Fibroblast of upper back skin (primary cell): ENCODE data around the gene PPP2R5C.

ENCODE experiments used
- DNase-seq: peaks from one replicate; pipeline ENCODE4 v3.0.0-alpha.2; 2013

PPP2R5C gene

DNA sequence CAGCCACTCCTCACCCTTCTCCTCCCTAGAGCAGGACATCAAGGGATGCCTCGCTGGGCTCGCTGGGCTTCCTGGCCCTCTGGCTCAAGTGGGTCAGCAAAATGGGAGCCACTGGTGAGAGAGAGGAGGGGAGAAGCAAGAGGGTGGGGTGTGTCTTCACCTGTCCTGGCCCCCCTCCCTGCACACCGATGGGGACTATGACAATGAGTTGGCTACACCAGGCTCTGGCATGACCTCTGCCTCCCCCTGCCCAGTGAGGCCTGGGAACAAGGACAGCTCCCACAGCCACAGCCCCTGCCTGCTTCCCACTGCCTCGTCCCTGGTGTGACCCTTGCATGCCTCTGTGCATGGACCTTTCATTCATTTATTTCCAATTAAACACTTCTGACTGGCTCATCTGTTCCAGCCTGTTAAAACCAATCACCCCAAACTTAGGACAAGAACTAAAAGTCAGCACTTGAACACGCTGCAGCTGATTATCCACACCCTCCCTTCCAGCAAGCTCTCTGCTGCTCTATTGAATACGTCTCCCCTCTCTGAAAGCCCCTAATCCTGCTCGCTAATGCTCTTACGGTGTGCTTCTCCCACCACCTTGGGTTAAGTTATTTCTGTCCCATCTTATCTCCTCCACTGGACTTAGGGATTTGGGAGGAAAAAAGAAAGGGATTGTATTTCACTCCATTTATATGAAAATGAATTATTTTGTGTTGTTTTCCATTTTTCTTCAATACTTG lies 5.8 kb upstream of the PPP2R5C start:
- DNase-seq: no peak

DNA sequence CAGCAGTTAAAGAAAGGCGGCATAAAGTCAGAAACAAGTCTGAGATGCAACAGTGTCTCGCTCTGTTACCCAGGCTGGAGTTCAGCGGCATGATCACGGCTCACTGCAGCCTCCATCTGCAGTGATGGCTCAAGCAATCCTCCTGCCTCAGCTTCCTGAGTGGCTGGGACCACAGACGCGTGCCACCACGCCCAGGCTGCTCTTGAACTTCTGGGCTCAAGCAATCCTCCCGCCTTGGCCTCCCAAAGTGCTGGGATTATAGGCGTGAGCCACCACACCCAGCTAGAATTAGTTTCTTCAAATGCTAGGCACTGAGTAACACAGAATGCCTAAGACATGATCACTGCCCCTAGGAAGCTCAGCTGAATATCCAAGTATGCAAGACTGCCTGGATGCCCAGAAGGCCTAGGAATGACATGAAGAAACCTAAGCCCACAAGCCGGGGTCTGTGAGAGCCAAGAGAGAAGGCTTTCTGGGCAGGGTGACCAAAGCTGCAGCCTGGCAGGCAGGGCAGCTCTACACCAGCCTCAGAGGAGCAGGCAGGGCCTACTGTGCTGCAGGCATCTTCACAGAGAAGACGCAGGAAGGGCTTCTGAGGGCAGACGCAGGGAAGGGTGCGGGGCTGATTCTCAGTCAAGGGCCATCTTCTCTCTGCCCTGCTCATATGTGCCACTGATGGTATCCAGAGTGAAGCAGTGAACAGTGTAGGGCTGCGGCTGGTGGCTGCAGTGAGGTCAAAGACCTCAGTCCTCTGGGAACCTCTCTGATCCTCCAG lies 4.3 kb upstream of the PPP2R5C start:
- DNase-seq: no peak

DNA sequence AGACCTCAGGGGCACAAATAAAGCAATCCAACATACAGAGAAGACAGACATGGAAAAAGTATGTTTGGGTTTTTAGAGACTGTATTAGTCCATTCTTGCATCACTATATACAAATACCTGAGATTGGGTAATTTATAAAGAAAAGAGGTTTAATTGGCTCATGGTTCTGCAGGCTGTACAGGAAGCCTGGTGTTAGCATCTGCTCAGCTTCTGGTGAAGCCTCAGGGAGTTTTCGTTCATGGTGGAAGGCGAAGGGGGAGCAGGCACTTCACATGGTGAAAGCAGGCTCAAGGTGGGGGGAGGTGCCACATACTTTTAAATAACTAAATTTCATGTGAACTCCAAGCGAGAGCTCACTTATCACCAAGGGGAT lies 3.7 kb upstream of the PPP2R5C start:
- DNase-seq: no peak

DNA sequence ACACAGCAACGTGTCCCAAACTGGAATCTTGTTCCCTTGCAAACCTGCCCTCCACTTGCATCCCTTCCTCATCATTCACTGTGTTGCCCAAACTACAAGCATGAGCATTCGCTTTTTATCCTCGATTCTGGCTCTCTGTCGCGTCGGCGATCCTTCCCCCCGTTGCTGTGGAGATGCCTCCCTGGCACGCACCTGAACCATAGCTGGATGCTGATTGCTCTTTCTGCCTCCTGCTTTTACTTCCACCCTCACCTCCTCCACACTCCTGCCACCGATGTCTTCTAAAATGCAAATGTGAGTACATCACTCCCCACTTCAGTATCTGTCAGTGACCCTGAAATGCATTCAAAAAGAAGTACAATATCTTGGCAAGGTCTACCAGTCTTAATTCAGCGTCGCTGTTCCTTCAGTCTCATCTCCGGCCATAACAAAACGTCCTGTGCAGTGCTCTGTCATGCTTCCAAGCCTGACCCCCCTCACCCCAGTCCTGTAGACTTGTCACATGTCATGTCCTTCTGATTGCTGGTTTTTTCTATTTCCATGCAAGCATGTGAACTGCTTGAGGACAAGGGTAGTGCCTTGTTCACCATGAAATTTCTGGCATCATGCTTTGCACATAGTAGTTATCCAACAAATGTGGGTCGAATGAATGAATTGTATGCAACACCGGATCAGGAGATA lies 2.5 kb upstream of the PPP2R5C start:
- DNase-seq: no peak

DNA sequence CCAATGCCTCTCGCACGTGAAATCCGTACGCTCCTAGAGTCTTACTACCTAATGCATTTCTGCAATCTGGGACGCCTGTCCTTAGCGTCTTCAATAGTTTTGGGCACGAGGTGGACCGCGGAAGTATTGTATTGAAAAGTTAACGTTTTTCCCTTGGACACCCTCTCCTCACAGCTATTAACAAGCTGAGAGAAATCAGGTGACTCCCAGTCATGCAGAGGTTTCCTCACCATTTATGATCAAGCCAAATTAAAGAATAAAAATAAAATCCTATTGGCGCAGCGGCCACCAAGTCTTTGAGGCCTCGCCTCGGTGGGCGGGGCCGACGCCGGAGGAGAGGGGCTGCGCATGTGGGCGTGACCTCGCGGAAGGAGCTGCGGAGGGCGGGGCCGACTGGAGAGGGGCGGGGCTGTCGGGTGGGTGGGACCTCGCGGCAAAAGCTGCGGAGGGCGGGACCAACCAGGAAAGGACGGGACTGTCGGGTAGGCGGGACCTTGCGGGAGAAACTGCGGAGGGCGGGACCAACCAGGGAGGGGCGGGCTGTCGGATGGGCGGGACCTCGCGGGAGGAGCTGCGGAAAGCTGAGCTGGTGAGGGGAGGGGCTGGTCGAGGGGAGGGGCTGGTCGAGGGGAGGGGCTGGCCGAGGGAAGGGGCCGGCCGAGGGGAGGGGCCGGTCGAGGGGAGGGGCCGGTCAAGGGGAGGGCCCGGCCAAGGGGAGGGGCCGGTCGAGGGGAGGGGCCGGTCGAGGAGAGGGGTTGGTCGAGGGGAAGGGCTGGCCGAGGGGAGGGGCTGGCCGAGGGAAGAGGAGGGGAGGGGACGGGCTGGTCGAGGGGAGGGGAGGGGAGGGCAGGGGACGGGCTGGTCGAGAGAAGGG lies 1.1 kb upstream of the PPP2R5C start:
- peak; percentile 98 for DNase-seq

DNA sequence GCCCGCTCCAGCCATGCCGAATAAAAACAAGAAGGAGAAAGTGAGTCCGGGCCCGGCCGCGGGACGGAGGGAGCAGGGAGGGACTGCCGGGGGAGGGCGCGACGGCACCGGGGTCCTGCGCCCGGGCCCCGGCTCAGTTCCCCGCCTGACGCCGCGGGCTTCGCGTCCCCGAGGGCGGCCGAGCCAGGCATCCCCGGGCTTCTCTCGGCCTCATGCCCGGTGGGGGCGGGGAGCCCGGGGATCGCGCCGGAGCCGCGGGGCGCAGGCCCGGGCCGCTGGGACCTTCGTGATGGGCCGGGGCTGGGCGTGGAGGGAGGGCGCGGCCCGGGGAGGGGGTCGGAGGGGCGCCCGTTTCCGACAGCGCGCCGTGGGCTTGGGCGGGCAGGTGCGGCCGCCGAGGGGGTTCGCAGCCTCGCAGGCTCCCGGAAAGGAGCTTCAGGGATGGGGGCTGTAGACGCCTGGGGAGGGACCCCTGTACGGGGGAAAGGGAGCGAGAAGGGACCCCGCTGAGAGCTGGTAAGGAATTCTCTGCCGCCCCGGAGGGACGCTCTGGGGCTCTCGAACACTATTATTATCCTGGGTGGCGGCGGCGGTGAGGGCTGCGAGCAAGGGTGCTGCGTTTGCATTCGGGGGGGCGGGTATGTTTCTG lies 496 bp downstream of the PPP2R5C start:
- peak; percentile 9 for DNase-seq

DNA sequence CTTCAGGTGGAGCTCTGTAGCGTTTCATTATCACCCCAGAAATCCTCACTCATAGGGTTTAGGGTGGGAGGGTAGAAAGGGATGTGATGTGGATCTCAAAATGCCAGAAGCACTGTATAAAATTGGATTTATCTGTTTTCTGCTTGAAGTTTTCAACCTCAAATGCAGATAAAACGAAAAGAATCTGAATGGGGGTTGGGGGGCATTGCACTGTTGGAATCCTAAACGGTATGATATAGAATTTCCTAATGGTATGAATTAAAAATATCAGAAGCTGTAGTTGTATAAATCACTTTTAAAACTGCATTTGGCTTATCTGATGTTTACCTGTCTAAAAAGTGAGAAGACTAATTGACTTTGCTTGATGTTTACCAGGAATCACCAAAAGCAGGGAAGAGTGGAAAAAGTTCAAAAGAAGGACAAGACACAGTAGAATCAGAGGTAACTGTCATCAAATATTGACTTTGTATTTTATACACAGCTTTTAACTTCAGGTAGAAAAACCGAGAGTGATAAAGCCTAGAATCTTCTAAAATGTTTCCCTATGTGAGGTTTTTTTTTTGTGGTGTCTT lies 1.1 kb downstream of the PPP2R5C start:
- no peak for DNase-seq

DNA sequence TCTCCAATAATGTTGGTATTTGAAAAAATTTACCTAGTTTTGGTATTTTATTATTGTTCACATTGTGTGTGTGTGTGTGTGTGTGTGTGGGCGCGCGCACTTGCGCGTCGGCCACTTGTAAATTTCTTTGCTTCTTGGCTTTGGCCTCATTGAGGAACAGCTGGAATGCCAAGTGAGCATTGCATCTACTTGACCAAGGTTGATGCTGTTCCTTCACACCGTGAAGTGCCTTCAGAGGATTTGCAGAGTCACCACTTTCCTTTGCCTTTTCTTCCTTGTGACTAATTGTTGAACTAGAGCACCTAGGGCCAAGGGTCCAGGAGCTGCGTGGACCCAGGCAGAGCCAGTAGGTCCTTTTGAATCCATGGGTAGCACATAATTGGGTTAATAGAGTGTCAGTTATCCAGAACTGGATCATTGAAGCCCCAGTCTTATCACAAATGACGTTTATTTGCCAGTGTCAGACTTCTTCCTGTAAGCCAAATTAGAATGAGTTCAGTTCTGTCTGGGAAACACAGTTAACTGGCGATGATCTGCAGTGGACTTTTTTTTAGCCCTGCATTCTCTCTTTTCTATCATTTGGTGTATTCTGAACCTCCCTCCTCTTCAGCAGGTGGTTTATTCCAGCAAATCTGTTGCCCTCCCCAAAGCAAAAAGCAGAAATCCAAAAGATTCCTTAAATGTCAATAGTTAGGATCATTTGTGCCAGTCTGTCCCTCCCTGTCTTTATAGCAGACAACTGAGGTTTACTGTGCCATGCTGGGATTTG lies 2.6 kb downstream of the PPP2R5C start:
- DNase-seq: no peak

DNA sequence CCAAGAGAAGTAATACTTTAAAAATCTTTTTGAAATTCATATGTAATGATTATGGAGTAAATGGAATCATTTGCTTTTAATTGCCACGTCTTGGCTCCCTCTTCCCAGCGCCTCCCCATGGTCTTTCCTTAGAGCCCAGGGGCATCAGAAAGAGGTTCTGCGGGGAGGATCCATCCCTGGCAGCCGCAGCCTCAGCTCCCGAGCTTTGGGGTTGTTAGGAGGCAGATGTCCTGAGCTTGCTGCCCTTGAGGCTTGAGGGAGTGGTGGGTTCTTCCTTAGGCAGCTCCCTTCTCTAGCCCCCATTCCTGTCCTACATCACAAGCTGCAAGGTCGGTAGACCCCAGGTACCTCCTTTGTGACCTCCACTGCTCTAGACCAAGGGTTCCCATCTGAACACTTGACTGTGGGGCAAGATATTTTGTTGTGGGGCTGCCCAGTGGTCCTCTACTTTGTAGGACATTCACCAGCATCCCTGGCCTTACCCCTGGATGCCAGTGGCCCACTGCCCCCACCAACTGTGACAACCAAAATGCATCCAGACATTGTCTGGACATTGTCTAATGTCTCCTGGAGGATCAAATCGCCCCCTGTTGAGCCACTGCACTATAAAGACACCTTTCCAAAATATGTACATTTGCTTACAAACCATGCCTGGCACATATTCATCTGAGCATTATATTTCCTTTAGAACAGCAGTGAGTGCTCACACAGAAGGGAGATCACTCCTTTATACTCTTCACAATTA lies 6.3 kb downstream of the PPP2R5C start:
- no peak for DNase-seq

DNA sequence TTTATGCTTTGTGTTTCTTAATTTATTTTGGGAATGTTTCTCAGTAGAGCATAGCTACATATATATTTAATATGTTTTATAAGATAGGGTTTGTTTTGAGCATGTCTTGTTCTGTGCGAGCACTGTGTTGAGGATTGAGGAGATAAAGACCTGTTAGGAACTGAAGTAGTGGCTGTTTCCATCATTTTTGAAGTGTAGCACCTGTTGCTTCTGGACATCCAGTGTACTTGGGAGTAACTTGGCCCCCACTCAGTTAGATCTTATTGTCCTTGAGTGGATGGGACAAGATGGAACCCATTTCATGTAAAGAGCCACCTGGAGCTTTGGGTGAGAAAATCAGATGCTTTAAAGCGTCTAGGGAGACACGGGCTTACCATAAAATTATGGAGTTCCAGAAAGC lies 8.7 kb downstream of the PPP2R5C start:
- no peak for DNase-seq

DNA sequence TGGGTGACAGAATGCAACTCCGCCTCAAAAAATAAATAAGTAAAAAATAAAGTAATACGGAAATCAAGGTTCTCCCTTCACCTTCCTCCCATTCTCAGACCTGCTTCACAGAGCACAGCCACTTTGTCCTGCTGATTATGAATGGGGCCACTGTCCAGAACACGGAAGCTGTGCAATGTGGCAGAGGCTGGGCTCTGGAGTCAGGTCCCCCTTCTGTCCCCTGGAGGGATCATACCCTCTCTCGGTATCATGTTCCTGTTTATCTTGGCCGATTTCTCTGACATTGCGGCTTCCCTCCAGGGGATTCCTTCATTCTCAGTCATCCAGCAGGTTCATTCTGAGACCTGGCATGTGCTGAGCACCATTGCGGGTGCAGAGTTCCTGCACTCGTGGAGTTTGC lies 11.3 kb downstream of the PPP2R5C start:
- DNase-seq: no peak

DNA sequence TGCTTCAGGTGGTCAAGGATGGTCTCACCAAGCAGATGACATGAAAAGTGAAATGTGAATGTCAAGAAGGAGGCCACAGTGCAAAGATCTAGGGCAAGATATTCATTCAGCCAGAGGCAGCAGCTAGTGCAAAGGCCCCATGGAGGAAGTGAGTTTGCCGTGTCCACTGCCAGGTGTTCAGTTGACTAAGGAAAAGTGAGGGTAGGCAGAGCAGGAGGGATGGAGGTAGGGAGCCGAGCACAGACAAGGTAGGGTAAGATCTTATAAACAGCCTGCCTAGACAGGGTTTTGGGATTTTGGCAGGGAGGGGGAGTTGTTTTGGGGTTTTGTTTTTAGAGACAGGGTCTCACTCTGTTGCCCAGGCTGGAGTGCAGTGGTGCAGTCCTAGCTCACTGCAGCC lies 11.9 kb downstream of the PPP2R5C start:
- no peak for DNase-seq

DNA sequence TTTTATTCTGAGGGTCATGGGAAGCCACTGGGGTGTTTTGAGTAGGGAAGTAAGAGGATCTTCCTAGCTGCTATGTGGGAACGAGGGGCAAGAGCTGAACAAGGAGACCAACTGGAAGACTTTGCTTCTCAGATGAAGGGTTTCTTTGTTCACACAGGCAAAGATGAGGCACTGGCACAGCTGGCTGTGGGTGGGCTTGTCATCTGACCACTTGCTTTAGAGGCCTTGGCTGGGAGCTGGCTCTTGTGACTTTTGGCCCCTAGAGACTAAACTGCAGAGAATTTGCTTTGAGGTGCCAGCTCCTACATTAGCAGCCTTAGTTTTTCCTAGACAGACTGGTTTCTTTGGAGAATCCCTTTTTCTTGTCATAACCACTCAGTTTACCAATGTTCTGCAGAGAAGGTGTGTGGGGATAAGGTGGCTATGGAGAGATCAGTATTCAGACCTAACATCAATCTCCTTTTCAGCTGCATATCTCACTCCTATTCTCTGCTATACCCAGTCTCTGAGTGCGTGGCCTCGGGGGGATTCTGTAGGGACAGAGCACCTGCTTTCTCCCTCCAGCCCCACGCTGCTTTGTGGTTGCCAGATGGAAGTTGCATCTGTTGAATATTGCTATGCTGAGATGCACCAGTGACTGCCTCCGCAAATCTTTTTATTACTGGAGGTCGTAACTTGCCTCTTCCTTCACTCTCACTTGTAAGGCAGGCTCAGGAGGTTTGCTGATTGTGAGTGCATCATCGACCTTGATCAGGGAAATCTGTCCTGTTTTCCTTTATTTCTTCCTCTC lies 12.7 kb downstream of the PPP2R5C start:
- DNase-seq: no peak

DNA sequence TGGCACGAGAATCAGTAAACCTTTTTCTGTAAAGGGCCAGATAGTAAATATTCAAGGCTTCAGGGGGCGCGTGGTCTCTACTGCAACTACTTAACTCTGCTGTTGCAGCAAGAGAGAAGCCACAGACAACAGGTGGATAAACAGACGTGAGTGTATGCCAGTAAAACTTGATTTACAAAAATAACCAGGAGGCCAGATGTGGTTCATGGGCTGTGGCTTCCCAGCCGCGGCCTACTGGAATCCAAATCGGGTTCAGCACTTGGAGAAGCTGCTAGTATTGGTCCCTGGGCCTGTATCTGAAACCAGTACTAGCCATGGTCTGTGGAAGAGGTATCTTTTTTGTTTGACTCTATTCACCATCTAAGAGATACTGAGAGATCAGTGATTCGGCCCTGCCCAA lies 13.3 kb downstream of the PPP2R5C start:
- no peak for DNase-seq

DNA sequence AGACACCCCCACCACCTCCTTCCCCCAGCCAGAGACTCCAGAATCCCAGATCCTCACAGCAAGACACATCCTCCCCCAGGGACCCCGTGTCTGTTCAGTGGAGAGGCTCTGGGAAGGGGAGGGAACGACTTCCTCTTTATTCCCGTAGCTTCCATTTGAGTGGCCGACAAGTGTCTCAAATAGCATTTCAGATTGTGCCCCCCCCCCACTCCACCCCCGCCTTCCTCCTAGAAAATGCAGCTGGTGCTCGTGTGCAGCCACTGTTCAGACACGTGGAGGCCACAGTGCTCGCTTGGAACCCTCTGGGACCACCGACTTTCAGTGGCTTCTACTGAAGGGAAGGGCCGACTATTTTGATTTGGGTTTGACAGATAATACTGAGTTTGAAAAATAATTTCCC lies 14.3 kb downstream of the PPP2R5C start:
- no peak for DNase-seq

DNA sequence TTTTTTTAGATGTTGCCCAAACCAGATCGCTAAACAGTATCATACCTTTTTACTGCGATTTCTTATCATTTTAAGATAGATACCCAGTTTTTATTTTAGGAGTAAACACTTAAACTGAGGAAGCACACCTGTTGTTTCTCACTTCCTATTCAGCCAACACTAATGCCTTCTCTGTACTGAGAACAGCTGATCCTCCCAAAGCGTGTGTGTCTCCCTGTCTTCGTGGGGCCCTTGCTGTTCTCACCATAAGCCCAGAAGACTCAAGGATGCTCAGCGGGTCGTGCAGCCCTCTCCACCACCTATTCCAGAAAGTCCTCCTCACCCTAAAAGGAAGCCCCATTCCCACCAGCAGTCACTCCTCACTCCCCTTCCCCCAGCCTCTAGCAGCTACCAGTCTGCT lies 14.8 kb downstream of the PPP2R5C start:
- DNase-seq: no peak

DNA sequence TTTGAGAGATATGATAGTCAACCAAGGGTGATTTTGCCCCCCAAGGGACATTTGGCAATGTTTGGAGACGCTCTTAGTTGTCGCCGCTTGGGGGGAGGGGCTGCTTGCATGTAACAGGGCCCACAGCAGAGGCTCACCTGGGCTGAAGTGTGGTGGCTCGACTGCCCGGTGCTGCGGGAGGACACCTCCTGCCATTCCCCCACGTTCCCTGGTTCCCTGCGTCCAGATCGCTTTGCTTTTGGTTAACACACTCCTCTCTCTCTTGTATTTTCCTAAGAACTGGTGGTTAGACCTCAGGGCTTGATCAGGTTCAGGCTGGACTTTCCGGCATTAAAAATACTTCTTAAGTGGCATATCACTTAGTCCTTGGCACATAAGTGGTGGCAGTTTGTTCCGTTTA lies 18.9 kb downstream of the PPP2R5C start:
- no peak for DNase-seq

DNA sequence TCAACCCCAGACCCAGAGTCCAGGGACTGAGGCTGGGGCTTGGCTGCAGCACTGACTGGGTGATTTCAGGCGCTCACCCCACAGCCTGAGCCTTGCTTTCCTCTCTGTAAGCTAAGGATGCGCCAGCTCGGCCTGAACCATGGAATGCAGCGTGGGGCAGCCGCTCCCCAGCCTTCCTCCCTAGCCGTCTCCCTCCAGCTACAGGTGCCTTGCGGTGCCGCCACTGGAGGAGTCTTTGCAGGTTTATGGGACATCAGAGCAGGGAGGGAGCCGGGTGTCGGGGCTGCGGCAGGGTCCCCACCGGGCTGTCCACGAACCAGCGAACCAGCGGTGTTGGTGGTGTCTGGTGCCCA lies 19.4 kb downstream of the PPP2R5C start:
- DNase-seq: no peak

DNA sequence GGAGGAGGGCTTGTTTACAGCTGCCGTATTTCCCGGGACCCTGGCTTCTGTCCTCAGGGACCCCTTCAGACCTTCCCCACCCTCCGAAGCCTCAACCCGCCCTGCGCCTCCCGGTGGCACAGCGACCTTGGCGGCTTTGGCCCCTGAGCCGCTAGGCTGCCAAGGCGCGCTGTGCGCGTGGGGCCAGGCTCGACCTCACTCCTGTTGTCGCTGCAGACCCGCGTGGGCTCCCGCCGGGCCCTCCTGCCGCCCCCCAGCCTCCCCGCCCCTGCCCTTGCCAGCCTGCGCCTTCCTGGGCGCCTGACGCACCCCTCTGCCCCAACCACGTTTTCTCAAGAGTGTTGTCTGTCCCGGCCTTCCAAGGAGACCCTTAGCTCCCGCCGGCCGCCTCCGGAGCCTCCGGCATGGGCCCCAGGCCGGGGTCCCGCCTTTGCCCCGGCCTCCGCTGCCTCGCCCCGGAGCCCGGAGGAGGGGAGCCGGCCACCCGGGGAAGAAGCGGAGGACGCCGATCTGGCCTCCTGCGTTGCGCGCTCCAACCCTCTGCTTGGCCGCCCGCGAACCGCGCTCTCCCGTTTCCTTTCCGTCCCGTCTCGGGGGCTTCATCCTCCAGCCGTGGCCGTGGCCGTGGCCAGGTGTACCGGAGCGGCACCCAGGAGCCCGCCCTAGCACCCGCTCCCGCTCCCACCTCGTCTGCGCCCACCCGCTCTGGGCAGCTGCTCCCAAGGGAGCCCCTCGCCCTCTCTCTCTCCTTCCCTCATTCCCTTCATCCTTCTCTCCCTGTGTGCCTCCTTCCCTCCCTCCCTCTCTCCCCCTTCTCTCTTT lies 19.9 kb downstream of the PPP2R5C start:
- DNase-seq: no peak
